Breast epithelium (tissue), 3 donors: Measurements from ENCODE around the gene PGPEP1.

Experiments used
- CTCF ChIP-seq, 3 donors: fragments of 450-650 bp; IDR thresholded peaks; one replicate each; pipeline ENCODE4 v1.5.1; 2016 to 2017; ENCODE audit warnings: antibody characterized with exemption in 3 of 3, mild to moderate bottlenecking in 3 of 3, moderate library complexity in 3 of 3
- POLR2A ChIP-seq: fragments of 450-650 bp; IDR thresholded peaks from one replicate; pipeline ENCODE4 v1.6.1; 2016; ENCODE audit warnings: antibody characterized with exemption, mild to moderate bottlenecking, moderate library complexity

GRCh38 chr19:18392417-18392816 is 52.0 kb downstream of the PGPEP1 start:
- TF ChIP-seq CTCF (IDR thresholded peaks at IDR 0.05) (no peak), POLR2A (no peak)
